ENCODE results near the gene VPS11.
A peak's percentile ranks its signal among the peaks of the same experiment; 100 is the strongest.

Gene VPS11

GRCh38 chr11:119121008-119121810, 53.6 kb downstream of the VPS11 start, which contains the start of gene HINFP:
Gene HINFP (plus strand): TSS chr11:119121580. CDS start chr11:119126945, 5,365 bp downstream.
- peak; percentile 100 for DNase-seq (ENCODE audit: low read depth)

- no peak for DNase-seq (ENCODE audit: low read depth)
Observed at GRCh38 chr11:119121811-119122124, 54.1 kb downstream of the VPS11 start.

GRCh38 chr11:119125821-119126220, 58.2 kb downstream of the VPS11 start:
- no peak for DNase-seq (ENCODE audit: low read depth)

DNA sequence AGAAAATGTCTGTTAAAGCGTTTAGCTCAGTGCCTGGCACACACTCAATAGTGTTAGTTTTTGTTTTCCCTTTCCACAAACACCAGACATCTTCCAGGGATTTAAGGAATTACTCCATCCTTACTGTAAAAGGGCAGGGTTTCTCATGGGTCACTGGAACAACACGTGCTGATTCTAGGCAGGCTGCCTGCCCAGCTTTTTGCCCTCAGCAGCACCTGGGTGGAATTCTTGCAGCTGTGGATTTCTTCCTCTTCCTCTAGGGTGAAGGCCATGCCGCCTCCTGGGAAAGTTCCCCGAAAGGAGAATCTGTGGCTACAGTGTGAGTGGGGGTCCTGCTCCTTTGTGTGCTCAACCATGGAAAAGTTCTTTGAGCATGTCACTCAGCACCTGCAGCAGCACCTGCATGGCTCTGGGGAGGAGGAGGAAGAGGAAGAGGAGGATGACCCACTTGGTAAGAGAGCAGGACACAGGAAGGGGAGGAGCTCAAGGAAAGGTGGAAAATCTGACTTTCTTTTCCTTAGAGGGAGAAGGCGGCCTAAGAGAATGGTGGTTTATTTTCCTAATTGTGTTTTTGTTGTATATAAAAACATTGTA, 59.2 kb downstream of the VPS11 start:
- no peak for DNase-seq (ENCODE audit: low read depth)

DNA sequence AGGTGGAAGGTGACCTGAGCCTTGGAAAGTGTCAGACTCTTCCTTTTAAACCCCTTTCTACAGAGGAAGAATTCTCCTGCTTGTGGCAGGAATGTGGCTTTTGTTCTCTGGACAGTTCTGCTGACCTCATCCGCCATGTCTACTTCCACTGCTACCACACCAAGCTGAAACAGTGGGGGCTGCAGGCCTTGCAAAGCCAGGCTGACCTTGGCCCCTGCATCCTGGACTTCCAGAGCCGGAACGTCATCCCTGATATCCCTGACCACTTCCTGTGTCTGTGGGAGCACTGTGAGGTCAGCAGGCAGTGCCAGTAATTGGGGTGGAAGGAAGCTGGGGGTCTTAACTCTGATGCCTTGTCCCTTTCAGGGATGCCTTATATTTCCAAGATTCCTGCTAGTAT, 63.0 kb downstream of the VPS11 start:
- no peak for DNase-seq (ENCODE audit: low read depth)

All from activated T-cell treated with anti-CD3 and anti-CD28 coated beads for 48 hours (primary cell).